HFFc6 (cell line): ENCODE results near the gene AP2B1. TPM values are rescaled to one million over a fixed set of nuclear protein-coding genes. Genes with fewer than 3 reads are reported as not detected.

ENCODE experiments used
- DNase-seq: peaks from one replicate; pipeline ENCODE4 v3.0.0-alpha.2; 2018
- H3K27ac Mint-ChIP-seq: 2 replicates; pipeline ENCODE4 v1.8.0; 2020; ENCODE audit warnings: mild to moderate bottlenecking, mixed read lengths
- H3K27me3 Mint-ChIP-seq: 2 replicates; pipeline ENCODE4 v1.8.0; 2021; ENCODE audit warnings: mild to moderate bottlenecking, moderate library complexity, mixed read lengths; ENCODE audit not compliant: insufficient read depth
- H3K36me3 Mint-ChIP-seq: 2 replicates; pipeline ENCODE4 v1.8.0; 2021; ENCODE audit warnings: low read depth, mixed read lengths
- H3K4me1 Mint-ChIP-seq: 2 replicates; pipeline ENCODE4 v1.8.0; 2020; ENCODE audit warnings: low read depth, mixed read lengths
- H3K4me3 Mint-ChIP-seq: 2 replicates; pipeline ENCODE4 v1.8.0; 2020; ENCODE audit warnings: mild to moderate bottlenecking, moderate library complexity, mixed read lengths
- H3K9me3 Mint-ChIP-seq: 2 replicates; pipeline ENCODE4 v1.8.0; 2020; ENCODE audit warnings: mild to moderate bottlenecking, mixed read lengths
- total RNA-seq, 6 experiments: library from RNA; stranded (reverse); fragmentation: NEBNext Ultra II Directional; extraction: Animal tissue kit (Norgen Biotek cat#: 25700); gene quantifications; 2 replicates in 1 of 6; 3 replicates in 5 of 6; pipeline ENCODE4 v1.2.3, GENCODE V29; 2021
- TF ChIP-seq, protein P1 (sequence below): fragments of 200-600 bp; sonication (generic); IDR thresholded peaks from 2 replicates; pipeline ENCODE4 v1.5.0; 2021; ENCODE audit warnings: antibody characterized with exemption, mild to moderate bottlenecking

The AP2B1 gene
- total RNA-seq, 6 experiments from 2014 or later, result 168 to 196 (median 182) TPM

DNA sequence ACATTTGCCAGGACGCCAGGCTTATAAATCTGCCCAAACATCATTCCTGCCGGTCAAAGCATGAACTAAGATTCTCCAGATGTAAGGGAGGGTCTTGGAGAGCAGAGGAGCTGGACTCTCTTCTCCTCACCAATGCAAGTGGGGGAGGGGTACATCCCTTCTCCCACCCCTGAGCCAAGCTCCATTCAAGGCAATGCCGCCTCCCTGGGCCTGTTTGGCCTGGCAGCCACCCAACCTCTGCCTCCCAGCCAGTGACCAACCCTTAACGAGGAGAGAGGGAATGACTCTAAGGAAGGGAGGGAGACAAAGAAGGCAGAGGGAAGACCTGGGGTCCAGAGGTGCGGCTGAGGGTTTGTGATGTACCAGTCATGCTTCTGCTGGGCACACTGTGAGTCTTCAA lies 187.4 kb downstream of the AP2B1 start:
- Mint-ChIP-seq H3K27me3 (peaks cover 54% of the 10 kb centered on the region), H3K36me3 (no peaks in the 10 kb centered on the region), H3K9me3 (no peaks in the 10 kb centered on the region), H3K27ac (no peak overlapping the region), H3K4me3 (no peak overlapping the region), H3K4me1 (peaks cover 18% of the 10 kb centered on the region)
- DNase-seq, result no peak
- TF ChIP-seq, protein P1, sequence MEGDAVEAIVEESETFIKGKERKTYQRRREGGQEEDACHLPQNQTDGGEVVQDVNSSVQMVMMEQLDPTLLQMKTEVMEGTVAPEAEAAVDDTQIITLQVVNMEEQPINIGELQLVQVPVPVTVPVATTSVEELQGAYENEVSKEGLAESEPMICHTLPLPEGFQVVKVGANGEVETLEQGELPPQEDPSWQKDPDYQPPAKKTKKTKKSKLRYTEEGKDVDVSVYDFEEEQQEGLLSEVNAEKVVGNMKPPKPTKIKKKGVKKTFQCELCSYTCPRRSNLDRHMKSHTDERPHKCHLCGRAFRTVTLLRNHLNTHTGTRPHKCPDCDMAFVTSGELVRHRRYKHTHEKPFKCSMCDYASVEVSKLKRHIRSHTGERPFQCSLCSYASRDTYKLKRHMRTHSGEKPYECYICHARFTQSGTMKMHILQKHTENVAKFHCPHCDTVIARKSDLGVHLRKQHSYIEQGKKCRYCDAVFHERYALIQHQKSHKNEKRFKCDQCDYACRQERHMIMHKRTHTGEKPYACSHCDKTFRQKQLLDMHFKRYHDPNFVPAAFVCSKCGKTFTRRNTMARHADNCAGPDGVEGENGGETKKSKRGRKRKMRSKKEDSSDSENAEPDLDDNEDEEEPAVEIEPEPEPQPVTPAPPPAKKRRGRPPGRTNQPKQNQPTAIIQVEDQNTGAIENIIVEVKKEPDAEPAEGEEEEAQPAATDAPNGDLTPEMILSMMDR, result no peak

DNA sequence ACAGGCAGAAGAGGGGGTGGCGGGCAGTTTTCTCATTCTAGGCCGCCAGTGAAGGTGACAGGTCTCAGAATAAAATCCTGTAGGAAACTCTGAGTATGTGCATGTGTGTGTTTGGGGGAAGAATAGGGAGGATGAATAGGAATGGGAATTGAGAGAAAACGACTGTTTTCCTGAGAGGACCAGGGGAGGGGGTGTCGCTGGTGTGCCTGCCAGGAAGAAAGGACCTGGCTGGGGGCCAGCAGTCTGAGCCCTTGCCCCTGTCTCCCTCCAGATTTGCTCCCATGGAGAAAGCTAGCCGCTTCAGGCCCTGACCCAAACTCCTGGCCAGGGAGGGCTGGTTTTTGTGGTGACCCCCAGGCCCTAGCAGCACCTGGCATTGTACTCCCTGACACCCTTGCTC lies 187.9 kb downstream of the AP2B1 start:
- Mint-ChIP-seq H3K9me3 (no peaks in the 10 kb centered on the region), H3K4me1 (peaks cover 18% of the 10 kb centered on the region), H3K4me3 (no peak overlapping the region), H3K27ac (no peak overlapping the region), H3K36me3 (no peaks in the 10 kb centered on the region), H3K27me3 (peaks cover 54% of the 10 kb centered on the region)
- TF ChIP-seq, protein P1, result no peak
- DNase-seq, result no peak

DNA sequence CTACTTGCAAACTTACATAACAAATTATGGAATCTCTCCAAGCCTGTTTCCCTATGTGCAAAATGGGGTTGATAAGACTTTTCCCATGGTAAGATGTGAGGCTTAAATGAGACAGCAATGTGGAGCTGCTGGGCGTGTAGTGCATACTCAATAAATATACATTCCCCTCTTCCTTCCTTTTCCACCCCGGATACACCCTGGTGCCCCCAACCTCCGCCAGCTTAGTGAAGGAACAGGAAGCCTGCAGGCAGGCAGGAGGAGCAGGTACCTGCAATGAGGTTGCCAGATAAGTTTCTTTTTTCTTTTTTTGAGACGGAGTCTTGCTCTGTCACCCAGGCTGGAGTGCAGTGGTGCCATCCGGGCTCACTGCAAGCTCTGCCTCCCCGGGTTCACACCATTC lies 188.5 kb downstream of the AP2B1 start:
- H3K27ac Mint-ChIP-seq, result no peak overlapping the region
- H3K36me3 Mint-ChIP-seq, result no peaks in the 10 kb centered on the region
- H3K27me3 Mint-ChIP-seq, result peaks cover 57% of the 10 kb centered on the region
- H3K9me3 Mint-ChIP-seq, result no peaks in the 10 kb centered on the region
- no peak for DNase-seq
- TF ChIP-seq, protein P1, result no peak
- peaks cover 18% of the 10 kb centered on the region for H3K4me1 Mint-ChIP-seq
- H3K4me3 Mint-ChIP-seq, result no peak overlapping the region

Other genes starting within 250 kb of the AP2B1 start
- gene SLFN11, start 213.7 kb upstream of the AP2B1 start, total RNA-seq, result 10 to 100 TPM; 24.2 to 44.3 (median 37.9) TPM
- 10 to 100 TPM; 24.9 to 33.5 (median 30.3) TPM for gene SLFN12, start 154.8 kb upstream of the AP2B1 start, total RNA-seq
- gene SLFN13, start 138.6 kb upstream of the AP2B1 start, total RNA-seq, result 10 to 100 TPM in 4 of 6 experiments, 1 to 10 TPM in 2; 8.3 to 12.0 (median 10.8) TPM
- under 1 TPM in 4 of 6 experiments, not detected in 2; 0.13 to 0.34 (median 0.25) TPM for gene SLFN12L, start 49.6 kb upstream of the AP2B1 start, total RNA-seq
- gene SLFN14, start 26.5 kb upstream of the AP2B1 start, total RNA-seq, result not detected
- 1 to 10 TPM; 6.2 to 9.0 (median 7.2) TPM for gene PEX12, start 8.8 kb upstream of the AP2B1 start, total RNA-seq
- gene RASL10B, start 144.3 kb downstream of the AP2B1 start, total RNA-seq, result 1 to 10 TPM; 1.7 to 5.0 (median 1.8) TPM
- not detected for gene GAS2L2, start 165.9 kb downstream of the AP2B1 start, total RNA-seq
- gene C17orf50, start 173.6 kb downstream of the AP2B1 start, total RNA-seq, result not detected
- gene MMP28, start 208.3 kb downstream of the AP2B1 start, total RNA-seq, result not detected
- 100 to 1,000 TPM; 132 to 170 (median 146) TPM for gene TAF15, start 222.2 kb downstream of the AP2B1 start, total RNA-seq